ENCODE measurements around the gene SMARCAL1.

Gene SMARCAL1

GRCh38 chr2:216372761-216373291, 39.5 kb upstream of the SMARCAL1 start:
- no peak for TF ChIP-seq TAF1 (IDR thresholded peaks at IDR 0.05; ENCODE audit: borderline replicate concordance, insufficient read depth, low read length)
- no peak for TF ChIP-seq POLR2AphosphoS5 (IDR thresholded peaks at IDR 0.05; ENCODE audit: low read depth, low read length)
- no peak for TF ChIP-seq REST (IDR thresholded peaks at IDR 0.05; ENCODE audit: insufficient read depth in 1 of 2, low read depth in 2 of 2, low read length in 2 of 2)
- TF ChIP-seq FOXP2 (optimal IDR thresholded peaks at IDR 0.05; ENCODE audit: borderline replicate concordance, extremely low read depth, extremely low read length, insufficient read depth), result no peak
- no peak for TF ChIP-seq SIN3A (IDR thresholded peaks at IDR 0.05; ENCODE audit: borderline replicate concordance, insufficient read depth, low read length)

- TF ChIP-seq TAF1 (IDR thresholded peaks at IDR 0.05; ENCODE audit: borderline replicate concordance, insufficient read depth, low read length) (no peak), SIN3A (IDR thresholded peaks at IDR 0.05; ENCODE audit: borderline replicate concordance, insufficient read depth, low read length) (no peak), POLR2AphosphoS5 (IDR thresholded peaks at IDR 0.05; ENCODE audit: low read depth, low read length) (no peak), FOXP2 (optimal IDR thresholded peaks at IDR 0.05; ENCODE audit: borderline replicate concordance, extremely low read depth, extremely low read length, insufficient read depth) (no peak), REST (IDR thresholded peaks at IDR 0.05; ENCODE audit: insufficient read depth in 1 of 2, low read depth in 2 of 2, low read length in 2 of 2) (no peak)
Observed at GRCh38 chr2:216373896-216374295, 38.4 kb upstream of the SMARCAL1 start.

GRCh38 chr2:216375286-216375685, 37.0 kb upstream of the SMARCAL1 start:
- no peak for TF ChIP-seq TAF1 (IDR thresholded peaks at IDR 0.05; ENCODE audit: borderline replicate concordance, insufficient read depth, low read length)
- TF ChIP-seq SIN3A (IDR thresholded peaks at IDR 0.05; ENCODE audit: borderline replicate concordance, insufficient read depth, low read length), result no peak
- TF ChIP-seq REST (IDR thresholded peaks at IDR 0.05; ENCODE audit: insufficient read depth in 1 of 2, low read depth in 2 of 2, low read length in 2 of 2), result no peak
- TF ChIP-seq POLR2AphosphoS5 (IDR thresholded peaks at IDR 0.05; ENCODE audit: low read depth, low read length), result no peak
- no peak for TF ChIP-seq FOXP2 (optimal IDR thresholded peaks at IDR 0.05; ENCODE audit: borderline replicate concordance, extremely low read depth, extremely low read length, insufficient read depth)

GRCh38 chr2:216379977-216380376, 32.3 kb upstream of the SMARCAL1 start:
- TF ChIP-seq FOXP2 (optimal IDR thresholded peaks at IDR 0.05; ENCODE audit: borderline replicate concordance, extremely low read depth, extremely low read length, insufficient read depth) (no peak), SIN3A (IDR thresholded peaks at IDR 0.05; ENCODE audit: borderline replicate concordance, insufficient read depth, low read length) (no peak), REST (IDR thresholded peaks at IDR 0.05; ENCODE audit: insufficient read depth in 1 of 2, low read depth in 2 of 2, low read length in 2 of 2) (no peak), TAF1 (IDR thresholded peaks at IDR 0.05; ENCODE audit: borderline replicate concordance, insufficient read depth, low read length) (no peak), POLR2AphosphoS5 (IDR thresholded peaks at IDR 0.05; ENCODE audit: low read depth, low read length) (no peak)

GRCh38 chr2:216385478-216385877, 26.8 kb upstream of the SMARCAL1 start:
- TF ChIP-seq TAF1 (IDR thresholded peaks at IDR 0.05; ENCODE audit: borderline replicate concordance, insufficient read depth, low read length), result no peak
- no peak for TF ChIP-seq REST (IDR thresholded peaks at IDR 0.05; ENCODE audit: insufficient read depth in 1 of 2, low read depth in 2 of 2, low read length in 2 of 2)
- TF ChIP-seq SIN3A (IDR thresholded peaks at IDR 0.05; ENCODE audit: borderline replicate concordance, insufficient read depth, low read length), result no peak
- no peak for TF ChIP-seq POLR2AphosphoS5 (IDR thresholded peaks at IDR 0.05; ENCODE audit: low read depth, low read length)
- TF ChIP-seq FOXP2 (optimal IDR thresholded peaks at IDR 0.05; ENCODE audit: borderline replicate concordance, extremely low read depth, extremely low read length, insufficient read depth), result no peak

Measured in PFSK-1 (cell line).